IPS DF 4.7 (cell line): ENCODE data around the gene OSGIN1.

Experiments
- DNase-seq: peaks from one replicate; pipeline ENCODE4 v3.0.0-alpha.2; 2013; ENCODE audit warnings: low spot score; ENCODE audit errors: extremely low read depth

Gene OSGIN1

GRCh38 chr16:83926726-83927397 is 26.2 kb upstream of the OSGIN1 start:
- DNase-seq, result peak; percentile 71

DNA sequence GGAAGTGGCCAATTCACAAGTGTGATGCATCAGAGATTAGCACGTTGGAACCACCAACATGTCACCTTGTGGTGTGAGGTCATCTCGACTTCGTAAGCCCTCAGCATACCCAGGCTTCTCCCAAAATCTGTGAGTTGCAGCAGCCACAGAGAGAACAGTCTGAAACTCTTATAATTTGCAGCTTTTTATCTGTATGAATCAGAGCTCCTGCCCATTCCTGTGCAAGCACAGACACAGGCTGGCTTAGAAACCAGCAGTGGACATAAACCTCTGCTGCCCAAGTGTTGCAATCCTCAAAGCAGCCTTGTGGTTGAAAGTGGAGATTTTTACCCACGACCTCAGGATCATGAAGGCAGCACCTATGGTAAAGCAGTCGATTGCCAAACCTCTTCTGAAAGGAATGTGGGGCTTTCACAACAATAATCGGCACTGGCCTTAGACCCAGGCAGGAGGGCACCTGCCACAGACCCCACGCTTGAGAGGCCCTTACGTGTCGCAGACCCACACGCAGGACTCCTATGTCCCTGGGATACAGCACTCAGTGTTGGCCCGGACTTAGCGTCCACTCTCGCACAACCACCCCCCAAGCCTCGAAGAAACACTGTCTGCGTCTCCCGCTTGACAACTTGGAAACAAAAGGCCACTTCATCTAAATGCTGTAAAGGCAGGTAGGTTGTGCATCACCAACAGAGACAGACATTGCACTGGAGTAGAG is 24.5 kb upstream of the OSGIN1 start:
- no peak for DNase-seq

GRCh38 chr16:83929811-83930555 is 23.1 kb upstream of the OSGIN1 start:
- no peak for DNase-seq

DNA sequence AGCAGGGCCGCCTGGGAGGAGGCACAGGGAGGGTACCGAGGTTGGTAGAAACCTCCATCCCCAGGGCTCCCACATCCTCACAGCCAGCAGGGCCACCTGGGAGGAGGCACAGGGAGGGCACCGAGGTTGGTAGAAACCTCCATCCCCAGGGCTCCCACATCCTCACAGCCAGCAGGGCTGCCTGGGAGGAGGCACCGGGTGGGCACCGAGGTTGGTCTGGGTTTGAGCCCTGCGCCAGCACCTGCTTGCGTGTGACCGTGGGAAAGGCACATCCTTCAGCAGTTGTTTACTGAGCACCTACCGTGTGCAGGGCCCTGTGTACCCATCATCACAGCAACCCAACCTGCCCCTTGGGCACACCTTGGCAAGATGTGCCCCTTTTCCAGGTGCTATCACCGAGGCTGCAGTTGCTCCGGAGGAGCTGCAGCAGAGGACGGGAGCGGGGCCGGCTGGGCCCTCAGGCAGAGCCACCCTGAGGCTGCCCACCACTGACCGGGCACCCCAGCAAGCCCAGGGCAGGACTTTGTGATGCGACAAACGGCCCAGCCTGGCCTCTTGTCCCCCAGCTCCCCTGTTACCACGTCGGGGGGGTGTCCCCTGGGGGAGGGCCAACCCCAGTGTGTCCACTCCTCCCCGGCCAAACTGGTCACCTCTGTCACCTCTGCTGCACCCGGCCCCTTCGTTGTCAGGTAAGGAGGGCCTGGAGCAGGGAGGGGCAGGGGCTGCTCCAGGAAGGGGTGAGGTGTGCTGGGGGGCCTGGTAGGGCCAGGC is 22.1 kb upstream of the OSGIN1 start:
- DNase-seq, result no peak

- no peak for DNase-seq
Measured at GRCh38 chr16:83931556-83931955, 21.5 kb upstream of the OSGIN1 start.

- DNase-seq, result no peak
Measured at GRCh38 chr16:83932304-83932703, 20.7 kb upstream of the OSGIN1 start.

DNA sequence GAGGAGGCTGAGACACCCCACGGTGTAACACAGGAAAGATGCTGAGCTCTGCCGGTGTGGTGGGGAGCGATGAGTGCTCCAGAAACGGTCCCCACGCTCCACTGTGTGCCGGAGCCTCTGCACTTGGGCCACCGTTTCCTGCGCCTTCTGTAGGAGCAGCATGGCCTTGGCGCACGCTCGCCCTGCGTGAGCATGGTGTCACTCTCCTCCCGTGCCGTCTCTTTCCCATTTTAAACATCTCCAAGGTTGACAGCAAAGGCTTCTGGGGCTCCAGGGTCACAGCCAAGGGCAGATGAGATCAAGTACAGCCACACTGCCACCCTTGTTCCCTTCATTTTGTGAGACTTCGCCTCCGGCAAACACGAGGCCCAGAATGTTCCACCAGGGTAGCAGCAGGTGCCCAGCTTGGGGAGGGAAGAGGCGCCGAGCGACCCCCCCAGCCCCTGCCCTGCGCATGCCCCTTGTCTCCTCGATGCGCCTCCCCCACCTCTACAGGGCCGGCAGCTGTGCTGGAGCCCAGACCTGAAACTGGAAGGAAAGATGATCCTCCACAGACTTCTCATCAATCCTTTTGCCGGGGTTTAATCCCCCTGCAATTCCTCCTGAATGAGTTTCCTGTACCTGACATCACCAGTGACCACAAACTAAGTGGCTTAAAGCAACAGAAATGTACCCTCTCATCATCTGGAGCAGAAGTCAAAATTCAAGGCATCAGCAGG is 19.9 kb upstream of the OSGIN1 start:
- DNase-seq, result no peak

DNA sequence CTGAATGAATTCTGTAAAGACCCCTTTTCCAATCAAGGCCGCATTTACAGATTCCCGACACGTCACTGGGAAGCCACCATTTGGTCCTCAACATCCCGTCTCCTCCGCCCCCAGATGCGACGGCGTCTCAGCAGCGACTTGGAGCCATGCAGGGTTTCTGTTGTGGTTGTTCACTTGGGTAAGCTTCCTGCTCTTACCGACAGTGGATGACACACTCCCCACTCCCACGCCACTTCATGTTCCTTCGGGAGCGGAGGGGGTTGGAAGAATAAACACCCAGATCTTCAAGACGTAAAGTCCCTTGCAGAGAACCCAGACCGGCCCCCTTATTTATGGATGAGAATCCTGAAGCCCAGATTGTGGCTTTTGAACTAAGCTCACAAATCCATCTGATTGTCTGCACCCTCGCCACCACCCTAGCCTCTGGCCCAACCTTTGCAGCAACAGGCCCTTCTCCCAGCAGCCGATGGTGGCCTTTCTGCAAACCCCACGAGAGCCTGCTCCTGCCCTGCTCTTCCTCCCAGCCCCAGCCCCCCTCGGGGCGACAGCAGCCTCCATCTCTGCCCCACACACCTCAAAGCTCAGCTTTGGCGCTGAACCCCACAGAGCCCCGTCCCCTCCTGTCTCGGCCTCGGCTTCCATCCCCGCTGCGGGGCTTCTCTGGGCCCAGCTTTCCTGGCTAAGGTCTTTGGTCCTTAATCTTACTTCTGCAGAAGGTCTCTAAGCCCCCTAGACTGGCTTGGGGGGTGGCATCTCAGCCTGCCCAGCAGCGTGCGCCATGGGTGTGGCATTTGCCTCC is 19.0 kb upstream of the OSGIN1 start:
- no peak for DNase-seq

DNA sequence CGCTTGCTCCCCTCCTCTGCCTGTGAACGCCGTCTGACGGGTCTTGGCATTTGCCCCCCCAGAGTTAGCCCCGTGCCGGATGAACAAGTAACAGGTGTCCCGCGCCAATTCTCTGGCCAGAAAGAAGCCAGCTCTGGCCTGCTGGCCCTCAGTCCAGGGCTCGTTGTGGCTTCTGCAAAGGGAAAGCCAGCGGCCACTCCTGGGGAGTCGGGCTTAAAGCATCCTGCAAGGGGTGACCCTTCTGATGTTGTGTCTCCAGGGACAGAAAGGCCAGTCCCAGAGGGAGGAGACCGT is 18.4 kb upstream of the OSGIN1 start:
- DNase-seq, result no peak

- no peak for DNase-seq
Measured at GRCh38 chr16:83935005-83935857, 17.8 kb upstream of the OSGIN1 start.

DNA sequence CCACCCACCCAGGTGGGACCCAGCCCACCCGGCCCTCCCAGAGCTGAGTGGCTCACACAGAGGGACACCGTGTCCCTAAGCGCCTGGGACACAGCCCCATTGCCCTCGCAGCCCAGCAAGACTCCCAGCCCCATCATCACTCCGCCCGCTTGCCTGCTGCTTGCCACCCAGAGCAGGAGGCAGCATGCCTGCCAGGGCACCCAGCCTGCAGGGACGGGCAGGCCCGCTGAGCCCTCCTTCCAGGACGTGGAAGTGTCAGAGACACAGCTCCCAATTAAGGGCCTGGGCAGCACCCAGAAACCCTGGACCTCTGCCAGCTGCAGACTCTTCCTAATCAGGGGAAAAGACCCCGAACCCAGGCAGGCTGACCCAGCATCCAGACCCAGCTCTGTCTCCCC is 17.2 kb upstream of the OSGIN1 start:
- DNase-seq, result no peak

DNA sequence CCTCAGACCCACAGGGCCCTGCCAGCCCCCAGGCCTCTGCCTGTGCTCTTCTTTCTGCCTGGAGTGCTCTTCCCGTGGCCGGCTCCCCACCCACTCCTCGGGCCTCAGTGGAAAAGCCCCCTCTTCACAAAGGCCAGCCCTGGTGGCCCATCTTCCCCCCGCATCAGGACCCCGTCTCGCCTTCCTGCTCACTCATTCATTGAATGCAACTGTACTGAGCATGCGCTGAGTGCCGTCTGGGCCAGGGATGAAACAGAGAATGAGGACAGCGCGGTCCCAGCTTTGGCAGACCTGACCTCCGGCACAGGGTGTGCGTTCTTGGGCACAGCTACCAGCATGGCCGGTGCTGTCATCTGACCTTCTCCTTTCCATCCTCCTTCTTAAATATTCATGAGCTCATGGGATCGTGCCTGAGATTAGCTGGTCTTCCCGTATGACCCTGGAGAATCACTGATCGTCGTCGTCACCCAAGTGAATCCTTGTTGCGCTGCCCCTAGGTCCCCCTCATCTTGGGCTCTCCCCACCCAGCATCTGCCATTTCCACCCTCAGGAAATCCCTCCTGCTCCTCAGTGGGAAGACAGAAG is 16.4 kb upstream of the OSGIN1 start:
- DNase-seq, result no peak

DNA sequence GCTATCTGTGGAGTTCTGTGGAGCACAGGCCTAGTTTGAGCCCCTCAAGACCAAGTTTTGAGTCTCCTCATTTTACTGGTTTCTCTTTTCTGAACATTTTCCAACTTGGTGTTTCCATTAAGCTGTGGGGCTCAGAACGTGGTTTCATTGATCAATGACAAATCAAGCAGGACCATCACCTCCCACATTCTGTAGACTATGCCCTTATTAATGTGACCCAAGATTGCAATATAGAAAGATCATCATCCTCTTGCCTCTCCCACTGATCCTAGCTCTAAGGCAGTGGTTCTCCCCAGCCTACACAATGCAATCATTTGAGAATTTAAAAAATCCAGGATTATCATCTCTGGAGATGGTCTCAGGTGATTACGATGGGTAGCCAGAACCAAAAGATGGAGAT is 15.8 kb upstream of the OSGIN1 start:
- DNase-seq, result no peak

DNA sequence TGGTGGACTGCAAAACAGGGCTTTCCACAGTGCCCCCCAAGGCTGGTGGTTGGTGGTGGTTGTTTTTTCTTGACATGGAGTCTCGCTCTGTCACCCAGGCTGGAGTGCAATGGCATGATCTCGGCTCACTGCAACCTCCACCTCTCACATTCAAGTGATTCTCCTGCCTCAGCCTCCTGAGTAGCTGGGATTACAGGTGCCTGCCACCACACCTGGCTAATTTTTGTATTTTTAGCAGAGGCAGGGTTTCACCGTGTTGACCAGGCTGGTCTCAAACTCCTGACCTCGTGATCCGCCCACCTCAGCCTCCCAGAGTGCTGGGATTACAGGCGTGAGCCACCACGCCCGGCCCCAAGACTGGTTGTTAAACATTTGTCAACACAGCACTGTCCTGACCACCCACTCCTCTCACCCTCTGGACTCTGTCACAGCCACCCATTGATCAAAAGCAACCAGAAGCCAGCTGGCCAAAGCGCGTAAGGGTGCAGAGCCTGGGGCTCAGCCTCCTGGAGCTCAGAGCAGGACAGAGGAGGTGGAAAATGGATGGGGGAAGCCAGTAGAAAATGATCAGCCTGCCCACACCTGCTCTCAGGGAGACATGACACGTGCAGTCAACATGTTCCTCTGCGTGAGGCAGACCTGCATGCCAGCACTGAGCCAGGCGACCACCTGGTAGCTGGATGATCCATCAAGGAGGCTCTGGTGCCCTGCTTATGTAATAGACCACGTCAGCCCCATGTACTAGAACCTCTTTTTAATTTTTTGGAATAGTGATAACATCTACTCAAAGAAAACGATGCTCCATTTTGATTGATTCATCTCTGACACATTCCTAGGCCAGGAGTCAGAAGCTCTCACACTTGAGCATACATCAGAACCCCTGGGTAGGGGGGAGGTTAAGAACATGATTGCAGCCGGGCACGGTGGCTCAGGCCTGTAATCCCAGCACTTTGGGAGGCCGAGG is 14.8 kb upstream of the OSGIN1 start:
- no peak for DNase-seq

- no peak for DNase-seq
Measured at GRCh38 chr16:83939266-83939855, 13.7 kb upstream of the OSGIN1 start.

DNA sequence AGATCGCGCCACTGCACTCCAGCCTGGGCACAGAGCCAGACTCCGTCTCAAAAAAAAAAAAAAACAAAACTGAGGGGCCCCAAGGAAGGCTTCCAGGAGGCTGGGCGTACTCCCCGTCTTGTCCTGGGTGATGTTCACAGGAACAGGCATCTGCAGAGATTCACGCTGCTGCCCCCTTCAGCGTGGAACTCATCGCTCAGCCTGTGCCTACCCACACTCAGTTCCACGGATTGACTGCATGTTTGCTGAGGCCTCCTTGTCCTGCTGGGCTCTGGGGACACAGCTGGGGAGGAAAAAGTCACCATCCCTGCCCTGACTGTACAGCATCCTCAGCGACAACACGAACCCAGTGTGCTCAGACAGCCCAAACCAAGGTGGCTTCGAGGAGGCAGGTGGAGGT is 12.9 kb upstream of the OSGIN1 start:
- no peak for DNase-seq

DNA sequence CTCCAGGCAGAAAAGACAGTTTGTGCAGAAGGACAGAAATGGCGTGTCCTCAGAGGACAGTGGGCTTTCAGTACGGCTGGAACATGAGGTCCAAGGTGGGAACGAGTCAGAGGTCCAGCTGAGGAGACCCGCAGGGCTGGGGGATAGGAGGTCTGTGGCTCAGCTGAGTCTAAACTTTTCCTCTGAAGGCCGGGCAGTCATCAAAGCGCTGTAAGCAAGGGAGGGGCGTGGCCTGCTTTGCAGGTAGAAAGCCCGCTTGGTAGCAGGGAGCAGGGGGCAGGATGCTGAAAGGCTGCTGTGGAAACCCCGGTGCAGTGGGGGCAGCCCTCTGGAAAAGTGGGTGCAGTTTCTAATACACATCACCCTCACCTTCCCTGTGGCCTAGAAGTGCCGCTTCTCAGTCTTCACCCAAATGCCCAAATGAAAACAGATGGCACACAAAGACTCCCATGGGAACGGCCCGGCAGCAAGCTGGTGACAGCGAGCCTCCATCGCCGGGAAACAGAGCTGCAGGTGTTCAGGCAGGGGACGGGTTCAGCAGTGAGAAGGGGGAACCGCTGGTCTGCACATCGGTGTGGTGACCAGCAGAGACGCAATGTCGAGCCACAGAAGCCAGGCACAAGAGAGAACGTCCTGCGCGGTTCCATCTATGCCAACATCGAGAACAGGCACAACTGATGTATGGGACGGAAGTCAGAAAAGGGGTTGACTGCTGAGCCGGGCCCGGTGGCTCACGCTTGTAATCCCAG is 12.2 kb upstream of the OSGIN1 start:
- DNase-seq, result no peak
